Endothelial cell of umbilical vein (primary cell): Measurements from ENCODE around the gene ULBP2. TPM values are rescaled to one million over a fixed set of nuclear protein-coding genes. Genes with fewer than 3 reads are reported as not detected.

Experiments
- BruUV-seq: library from RNA; stranded (reverse); fragments of 400-500 nt; replicated peaks from 2 replicates; lab custom pipeline; 2021; lab: Mats Ljungman, UMichigan
- CTCF ChIA-PET: fragments of 300-600, 350-600 bp; sonication (Branson Sonifier 250); formaldehyde crosslinking; loops from one replicate; lab custom pipeline; 2021; ENCODE audit warnings: antibody characterized with exemption, inconsistent platforms; lab: Charles Lee
- POLR2A ChIA-PET: fragments of 300-600, 350-600 bp; sonication (Branson Sonifier 250); formaldehyde crosslinking; loops from one replicate; lab custom pipeline; 2021; ENCODE audit warnings: antibody characterized with exemption, inconsistent platforms; lab: Charles Lee
- DNase-seq: peaks from one replicate; pipeline ENCODE4 v3.0.0-alpha.2; 2011; ENCODE audit warnings: low read depth, low spot score
- FAIRE-seq: peaks from 2 replicates; lab custom pipeline; 2011; peaks lifted over from hg19 to GRCh38; lab: Jason Lieb, UNC
- H2AFZ ChIP-seq: 2 replicates; pipeline ENCODE4 v1.6.0; 2012; ENCODE audit warnings: low read depth, low read length, control low read depth, inconsistent platforms
- H3K27ac ChIP-seq: 2 replicates; pipeline ENCODE4 v1.5.1; 2011; ENCODE audit warnings: low read depth, mild to moderate bottlenecking, control low read depth, low read length, moderate library complexity; ENCODE audit not compliant: insufficient read depth
- H3K27me3 ChIP-seq, 2 experiments: 2 replicates each; pipeline versions ENCODE4 v1.6.0 to v1.6.1; 2011; ENCODE audit warnings: low read length in 2 of 2, mixed read lengths in 1 of 2; ENCODE audit not compliant: control insufficient read depth in 2 of 2, insufficient read depth in 2 of 2
- H3K36me3 ChIP-seq, 2 experiments: 2 replicates in 1 of 2; 3 replicates in 1 of 2; pipeline ENCODE4 v1.5.1; 2011; ENCODE audit warnings: low read length in 2 of 2, mild to moderate bottlenecking in 1 of 2, moderate library complexity in 1 of 2; ENCODE audit not compliant: control insufficient read depth in 2 of 2, insufficient read depth in 2 of 2; ENCODE audit errors: extremely low read depth in 1 of 2
- H3K4me1 ChIP-seq: 3 replicates; pipeline ENCODE4 v1.5.1; 2011; ENCODE audit warnings: mild to moderate bottlenecking, low read length; ENCODE audit not compliant: control insufficient read depth, insufficient read depth; ENCODE audit errors: extremely low read depth
- H3K4me2 ChIP-seq: 2 replicates; pipeline ENCODE4 v1.6.1; 2011; ENCODE audit warnings: low read length, control low read depth, mixed read lengths; ENCODE audit not compliant: insufficient read depth
- H3K4me3 ChIP-seq, 3 experiments: fragments of 200-600 bp in 1 of 3; sonication (generic), shearing (Covaris generic) in 1 of 3; replicated peaks in 1 of 3; 2 replicates each; pipeline ENCODE4 v1.5.1; 2011 to 2016; ENCODE audit warnings: control low read depth in 3 of 3, low read length in 3 of 3, mild to moderate bottlenecking in 2 of 3, inconsistent platforms in 1 of 3, low read depth in 1 of 3, moderate library complexity in 1 of 3; ENCODE audit not compliant: insufficient read depth in 1 of 3
- H3K79me2 ChIP-seq: 2 replicates; pipeline ENCODE4 v1.6.0; 2012; ENCODE audit warnings: low read length, inconsistent platforms; ENCODE audit not compliant: control insufficient read depth, insufficient read depth
- H3K9ac ChIP-seq: replicated peaks from 2 replicates; pipeline ENCODE3; 2011; ENCODE audit warnings: low read length, control low read depth; ENCODE audit not compliant: insufficient read depth; ENCODE audit errors: extremely low read depth
- H3K9me1 ChIP-seq: replicated peaks from 3 replicates; pipeline ENCODE4 v1.6.0; 2011; ENCODE audit warnings: mild to moderate bottlenecking, low read length; ENCODE audit not compliant: control insufficient read depth, insufficient read depth; ENCODE audit errors: extremely low read depth
- H3K9me3 ChIP-seq: replicated peaks from 2 replicates; pipeline ENCODE4 v1.5.1; 2012; ENCODE audit warnings: low read length, inconsistent platforms; ENCODE audit not compliant: control insufficient read depth, insufficient read depth
- H4K20me1 ChIP-seq: replicated peaks from 2 replicates; pipeline ENCODE3; 2011; ENCODE audit warnings: mild to moderate bottlenecking, low read length; ENCODE audit not compliant: control insufficient read depth, insufficient read depth; ENCODE audit errors: extremely low read depth
- EZH2 ChIP-seq: IDR thresholded peaks from 2 replicates; pipeline ENCODE4 v1.6.1; 2012; ENCODE audit warnings: borderline replicate concordance, low read depth, mild to moderate bottlenecking, moderate library complexity, low read length, inconsistent platforms; ENCODE audit not compliant: severe bottlenecking
- FOS ChIP-seq: IDR thresholded peaks from 2 replicates; pipeline ENCODE4 v1.6.1; 2011; ENCODE audit warnings: mild to moderate bottlenecking, low read length, moderate library complexity, borderline replicate concordance; ENCODE audit not compliant: insufficient read depth
- GATA2 ChIP-seq: IDR thresholded peaks from 2 replicates; pipeline ENCODE4 v1.7.0; 2011; ENCODE audit warnings: low read depth, mild to moderate bottlenecking, moderate library complexity, mixed read lengths, low read length; ENCODE audit not compliant: insufficient read length, insufficient read depth
- JUN ChIP-seq: IDR thresholded peaks from 2 replicates; pipeline ENCODE4 v1.6.1; 2011; ENCODE audit warnings: borderline replicate concordance, low read depth; ENCODE audit not compliant: insufficient read length, insufficient read depth
- MYC ChIP-seq: IDR thresholded peaks from one replicate; pipeline ENCODE4 v1.6.1; 2011; ENCODE audit warnings: mild to moderate bottlenecking, low read depth, low read length
- POLR2A ChIP-seq: IDR thresholded peaks from 2 replicates; pipeline ENCODE4 v1.6.1; 2012; ENCODE audit warnings: low read depth, mild to moderate bottlenecking, control low read depth, low read length
- POLR2AphosphoS5 ChIP-seq: IDR thresholded peaks from 2 replicates; pipeline ENCODE4 v1.6.1; 2012; ENCODE audit warnings: low read depth, mild to moderate bottlenecking, control low read depth, low read length, moderate library complexity; ENCODE audit not compliant: insufficient read depth
- dilution Hi-C: fragments of 300-500 bp; cut with MboI; formaldehyde crosslinking; loops from one replicate; pipeline ENCODE4 v1.15.0; 2019; ENCODE audit warnings: low sequenced_read_pairs; ENCODE audit not compliant: extremely low pct_ligation_motif_present
- intact Hi-C: fragments of 100-400 bp; cut with micrococcal nuclease; formaldehyde crosslinking; loops from one replicate; pipeline ENCODE4 v1.10.0; 2022
- polyA plus RNA-seq, 4 experiments: library from polyadenylated mRNA; depleted of rRNA in 3 of 4; stranded (reverse) in 3 of 4; unstranded in 1 of 4; fragments of >200 nt; gene quantifications; 2 replicates each; pipeline versions ENCODE4 v1.2.1 to v1.2.3, GENCODE V29; 2011 to 2012; ENCODE audit warnings: missing spikeins in 1 of 4
- total RNA-seq: library from RNA; stranded (reverse); gene quantifications from 2 replicates; pipeline ENCODE4 v1.2.3, GENCODE V29; 2021
- TF ChIP-seq, protein P1 (sequence below): IDR thresholded peaks from 2 replicates; pipeline ENCODE4 v1.6.1; 2011; ENCODE audit not compliant: insufficient read depth, insufficient read length
- TF ChIP-seq, protein P2 (sequence below), 2 donors: IDR thresholded peaks; 1 replicate in 1 of 2; 2 replicates in 1 of 2; pipeline ENCODE4 v1.5.1; 2011; ENCODE audit warnings: low read length in 2 of 2, mild to moderate bottlenecking in 2 of 2, moderate library complexity in 2 of 2, control low read depth in 1 of 2, inconsistent platforms in 1 of 2, low read depth in 1 of 2; ENCODE audit not compliant: insufficient read depth in 1 of 2; ENCODE audit errors: extremely low read depth in 1 of 2

Gene ULBP2
- total and polyA plus RNA-seq, 2 donors (not counting 3 experiments of a cell fraction or from before 2014, with no cell fraction given), result 7.0 to 22.8 TPM

DNA sequence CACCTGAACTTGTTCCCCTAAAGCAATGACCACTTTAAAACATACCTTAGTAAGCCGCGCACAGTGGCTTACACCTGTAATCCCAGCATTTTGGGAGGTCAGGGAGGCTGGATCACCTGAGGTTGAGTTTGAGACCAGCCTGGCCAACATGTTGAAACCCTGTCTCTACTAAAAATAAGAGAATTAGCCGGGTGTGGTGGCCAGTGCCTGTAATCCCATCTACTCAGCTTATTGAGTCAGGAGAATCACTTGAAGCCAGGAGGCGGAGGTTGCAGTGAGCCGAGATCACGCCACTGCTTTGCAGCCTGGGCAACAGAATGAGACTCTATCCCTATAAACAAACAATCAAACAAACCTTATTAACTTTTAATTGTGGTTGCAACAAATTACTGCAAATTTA, 42.3 kb upstream of the ULBP2 start:
- Histone ChIP-seq H3K36me3 (no peaks in the 10 kb centered on the region), H2AFZ (no peak overlapping the region), H3K4me2 (no peak overlapping the region), H3K9me3 (no peaks in the 10 kb centered on the region), H3K79me2 (no peaks in the 10 kb centered on the region), H3K4me1 (peaks cover 17% of the 10 kb centered on the region), H3K27me3 (peaks cover 4 to 10% of the 10 kb centered on the region in 2 experiments), H3K9ac (no peak overlapping the region), H3K27ac (no peak overlapping the region), H3K9me1 (no peaks in the 10 kb centered on the region), H3K4me3 (no peak overlapping the region), H4K20me1 (no peaks in the 10 kb centered on the region)
- TF ChIP-seq EZH2 (no peak), JUN (no peak), MYC (no peak)
- TF ChIP-seq, protein P1, sequence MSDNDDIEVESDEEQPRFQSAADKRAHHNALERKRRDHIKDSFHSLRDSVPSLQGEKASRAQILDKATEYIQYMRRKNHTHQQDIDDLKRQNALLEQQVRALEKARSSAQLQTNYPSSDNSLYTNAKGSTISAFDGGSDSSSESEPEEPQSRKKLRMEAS, result no peak
- no TSS peak for BruUV-seq
- DNase-seq, result no peak
- FAIRE-seq, result no peak
- intact Hi-C loops (no loop called here), dilution Hi-C loops (no loop called here)
- ChIA-PET POLR2A (no interaction called here), CTCF (interaction anchor here (0.6 to 1.4 kb wide), 2 partner anchors 29 to 148 kb away, joined by 3 to 4 read pairs; no protein-coding TSS in a partner anchor)

DNA sequence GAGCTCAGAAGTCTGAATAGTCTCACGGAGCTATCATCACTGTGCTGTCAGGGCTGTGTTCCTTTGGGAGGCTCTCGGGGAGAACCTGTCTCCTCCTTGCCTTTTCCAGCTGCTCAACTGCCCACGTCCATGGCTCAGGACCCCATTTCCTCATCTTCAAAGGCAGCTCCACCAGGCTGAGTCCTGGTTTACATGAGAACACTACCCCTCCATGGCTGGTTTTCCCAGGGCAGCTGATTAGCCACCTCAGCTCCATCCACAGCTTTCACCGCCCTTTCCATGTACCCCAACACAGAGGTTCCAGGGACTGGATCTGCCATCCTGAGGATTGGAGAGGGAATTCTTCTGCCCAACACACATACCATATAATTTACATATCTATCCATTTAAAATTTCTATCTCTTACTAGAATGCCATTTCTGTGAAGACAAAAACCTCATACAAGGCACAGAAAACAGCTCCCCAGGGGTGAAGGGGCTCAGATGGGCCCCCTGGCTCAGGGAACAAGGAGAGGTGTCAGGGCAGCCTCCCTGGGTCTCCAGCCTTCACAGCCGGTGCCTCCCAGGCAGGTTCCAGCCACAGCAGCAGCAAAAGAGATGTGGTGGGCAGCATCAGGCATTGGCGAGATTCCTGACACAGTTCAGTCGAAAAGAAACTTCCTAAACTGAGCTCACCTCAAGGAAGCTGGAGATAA, 41.7 kb upstream of the ULBP2 start:
- peaks cover 4 to 10% of the 10 kb centered on the region in 2 experiments for H3K27me3 ChIP-seq
- H3K9me3 ChIP-seq, result no peaks in the 10 kb centered on the region
- H3K36me3 ChIP-seq, result no peaks in the 10 kb centered on the region
- H3K4me1 ChIP-seq, result peaks cover 17% of the 10 kb centered on the region
- H4K20me1 ChIP-seq, result no peaks in the 10 kb centered on the region
- H3K9ac ChIP-seq, result no peak overlapping the region
- H3K4me2 ChIP-seq, result no peak overlapping the region
- H3K9me1 ChIP-seq, result no peaks in the 10 kb centered on the region
- BruUV-seq, result no TSS peak
- no peaks in the 10 kb centered on the region for H3K79me2 ChIP-seq
- H3K4me3 ChIP-seq, result no peak overlapping the region
- intact Hi-C loops, result no loop called here
- DNase-seq, result no peak
- TF ChIP-seq MYC (no peak), POLR2A (no peak), FOS (no peak), GATA2 (no peak), EZH2 (no peak), JUN (no peak), POLR2AphosphoS5 (no peak)
- TF ChIP-seq, protein P1, result no peak
- TF ChIP-seq, protein P2, sequence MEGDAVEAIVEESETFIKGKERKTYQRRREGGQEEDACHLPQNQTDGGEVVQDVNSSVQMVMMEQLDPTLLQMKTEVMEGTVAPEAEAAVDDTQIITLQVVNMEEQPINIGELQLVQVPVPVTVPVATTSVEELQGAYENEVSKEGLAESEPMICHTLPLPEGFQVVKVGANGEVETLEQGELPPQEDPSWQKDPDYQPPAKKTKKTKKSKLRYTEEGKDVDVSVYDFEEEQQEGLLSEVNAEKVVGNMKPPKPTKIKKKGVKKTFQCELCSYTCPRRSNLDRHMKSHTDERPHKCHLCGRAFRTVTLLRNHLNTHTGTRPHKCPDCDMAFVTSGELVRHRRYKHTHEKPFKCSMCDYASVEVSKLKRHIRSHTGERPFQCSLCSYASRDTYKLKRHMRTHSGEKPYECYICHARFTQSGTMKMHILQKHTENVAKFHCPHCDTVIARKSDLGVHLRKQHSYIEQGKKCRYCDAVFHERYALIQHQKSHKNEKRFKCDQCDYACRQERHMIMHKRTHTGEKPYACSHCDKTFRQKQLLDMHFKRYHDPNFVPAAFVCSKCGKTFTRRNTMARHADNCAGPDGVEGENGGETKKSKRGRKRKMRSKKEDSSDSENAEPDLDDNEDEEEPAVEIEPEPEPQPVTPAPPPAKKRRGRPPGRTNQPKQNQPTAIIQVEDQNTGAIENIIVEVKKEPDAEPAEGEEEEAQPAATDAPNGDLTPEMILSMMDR (IDR thresholded peaks at IDR 0.05; ENCODE audit: extremely low read depth in 1 of 2, insufficient read depth in 1 of 2, low read depth in 1 of 2, low read length in 2 of 2), result no peak
- no peak overlapping the region for H2AFZ ChIP-seq
- ChIA-PET CTCF (interaction anchor here (0.6 to 1.4 kb wide), 2 partner anchors 30 to 149 kb away, joined by 3 to 4 read pairs; no protein-coding TSS in a partner anchor), POLR2A (no interaction called here)
- FAIRE-seq, result no peak
- H3K27ac ChIP-seq, result no peak overlapping the region
- dilution Hi-C loops, result no loop called here
